ENCODE results near the gene NECTIN4.
A peak's percentile ranks its signal among the peaks of the same experiment; 100 is the strongest.

NECTIN4 gene

GRCh38 chr1:161083748-161084596 lies 5.4 kb downstream of the NECTIN4 start:
- FAIRE-seq (no peak), DNase-seq (ENCODE audit: insufficient read length, low spot score) (no peak)

GRCh38 chr1:161082996-161083747 lies 6.2 kb downstream of the NECTIN4 start:
- FAIRE-seq, result no peak
- no peak for DNase-seq (ENCODE audit: insufficient read length, low spot score)

- no peak for FAIRE-seq
- no peak for DNase-seq (ENCODE audit: insufficient read length, low spot score)
Measured at GRCh38 chr1:161082483-161082882, 6.9 kb downstream of the NECTIN4 start.

- FAIRE-seq (no peak), DNase-seq (ENCODE audit: insufficient read length, low spot score) (no peak)
Measured at GRCh38 chr1:161081519-161081918, 7.8 kb downstream of the NECTIN4 start.

GRCh38 chr1:161080441-161081405 lies 8.6 kb downstream of the NECTIN4 start:
- DNase-seq (ENCODE audit: insufficient read length, low spot score), result no peak
- FAIRE-seq, result no peak

GRCh38 chr1:161079436-161080110 lies 9.8 kb downstream of the NECTIN4 start:
- DNase-seq (ENCODE audit: insufficient read length, low spot score), result no peak
- no peak for FAIRE-seq

GRCh38 chr1:161077426-161077825 lies 11.9 kb downstream of the NECTIN4 start:
- no peak for DNase-seq (ENCODE audit: insufficient read length, low spot score)
- no peak for FAIRE-seq

GRCh38 chr1:161076410-161076809 lies 12.9 kb downstream of the NECTIN4 start:
- FAIRE-seq (no peak), DNase-seq (ENCODE audit: insufficient read length, low spot score) (no peak)

GRCh38 chr1:161074676-161075368 lies 14.5 kb downstream of the NECTIN4 start:
- no peak for FAIRE-seq

GRCh38 chr1:161073474-161074121 lies 15.8 kb downstream of the NECTIN4 start:
- FAIRE-seq (no peak), DNase-seq (ENCODE audit: insufficient read length, low spot score) (no peak)

More at GRCh38 chr1:161074676-161075368, 14.5 kb downstream of the NECTIN4 start:
- no peak for DNase-seq (ENCODE audit: insufficient read length, low spot score)

- FAIRE-seq (no peak), DNase-seq (ENCODE audit: insufficient read length, low spot score) (no peak)
Measured at GRCh38 chr1:161072751-161073449, 16.5 kb downstream of the NECTIN4 start.

- peak; percentile 75 for DNase-seq (ENCODE audit: insufficient read length, low spot score)
- peak; percentile 68 for FAIRE-seq
Measured at GRCh38 chr1:161071886-161072371, 17.4 kb downstream of the NECTIN4 start.

- FAIRE-seq (no peak), DNase-seq (ENCODE audit: insufficient read length, low spot score) (no peak)
Measured at GRCh38 chr1:161070761-161071160, 18.6 kb downstream of the NECTIN4 start.

- DNase-seq (ENCODE audit: insufficient read length, low spot score) (peak; percentile 94), FAIRE-seq (peak; percentile 99)
Measured at GRCh38 chr1:161069731-161070270, 19.6 kb downstream of the NECTIN4 start, which contains the start of gene ARHGAP30. TSS of gene ARHGAP30 (minus strand) at chr1:161069891. CDS start at chr1:161069624, 267 bp downstream.

GRCh38 chr1:161069241-161069640 lies 20.1 kb downstream of the NECTIN4 start:
- no peak for DNase-seq (ENCODE audit: insufficient read length, low spot score)
- peak; percentile 73 for FAIRE-seq

GRCh38 chr1:161068306-161069234 lies 20.8 kb downstream of the NECTIN4 start:
- FAIRE-seq (peak; percentile 99), DNase-seq (ENCODE audit: insufficient read length, low spot score) (peak; percentile 81)

GRCh38 chr1:161066694-161067093 lies 22.7 kb downstream of the NECTIN4 start:
- FAIRE-seq (peak; percentile 31), DNase-seq (ENCODE audit: insufficient read length, low spot score) (no peak)

Data from GM19239 (cell line).